ENCODE results near the gene INPP5B.

The INPP5B gene

GRCh38 chr1:37845786-37846185 is 101.1 kb downstream of the INPP5B start:
- in situ Hi-C loops (cut with HindIII; ENCODE audit: low sequenced_read_pairs), result loop anchor here (5.0 kb wide), 1 partner anchor 33 kb away; no protein-coding TSS in a partner anchor
- no peak for DNase-seq (ENCODE audit: low read depth)
- TF ChIP-seq CTCF (IDR thresholded peaks at IDR 0.05; ENCODE audit: low read depth, low read length, missing control alignments), result no peak
- H3K4me3 ChIP-seq (ENCODE audit: low read depth, low read length), result no peak overlapping the region

GRCh38 chr1:37845049-37845646 is 101.7 kb downstream of the INPP5B start:
- no peak for DNase-seq (ENCODE audit: low read depth)
- H3K4me3 ChIP-seq (ENCODE audit: low read depth, low read length), result no peak overlapping the region
- TF ChIP-seq CTCF (IDR thresholded peaks at IDR 0.05; ENCODE audit: low read depth, low read length, missing control alignments), result no peak
- in situ Hi-C loops (cut with HindIII; ENCODE audit: low sequenced_read_pairs), result loop anchor here (5.0 kb wide), 1 partner anchor 33 kb away; no protein-coding TSS in a partner anchor

GRCh38 chr1:37844536-37844935 is 102.3 kb downstream of the INPP5B start:
- H3K4me3 ChIP-seq (ENCODE audit: low read depth, low read length), result no peak overlapping the region
- TF ChIP-seq CTCF (IDR thresholded peaks at IDR 0.05; ENCODE audit: low read depth, low read length, missing control alignments), result no peak
- no peak for DNase-seq (ENCODE audit: low read depth)
- in situ Hi-C loops (cut with HindIII; ENCODE audit: low sequenced_read_pairs), result no loop called here

GRCh38 chr1:37841652-37842051 is 105.2 kb downstream of the INPP5B start:
- DNase-seq (ENCODE audit: low read depth), result no peak
- in situ Hi-C loops (cut with HindIII; ENCODE audit: low sequenced_read_pairs), result no loop called here
- no peak overlapping the region for H3K4me3 ChIP-seq (ENCODE audit: low read depth, low read length)
- no peak for TF ChIP-seq CTCF (IDR thresholded peaks at IDR 0.05; ENCODE audit: low read depth, low read length, missing control alignments)

- no peak for DNase-seq (ENCODE audit: low read depth)
- in situ Hi-C loops (cut with HindIII; ENCODE audit: low sequenced_read_pairs), result no loop called here
- H3K4me3 ChIP-seq (ENCODE audit: low read depth, low read length), result no peak overlapping the region
- TF ChIP-seq CTCF (IDR thresholded peaks at IDR 0.05; ENCODE audit: low read depth, low read length, missing control alignments), result no peak
Measured at GRCh38 chr1:37840711-37841110, 106.1 kb downstream of the INPP5B start.

GRCh38 chr1:37839676-37840075 is 107.2 kb downstream of the INPP5B start:
- DNase-seq (ENCODE audit: low read depth), result no peak
- in situ Hi-C loops (cut with HindIII; ENCODE audit: low sequenced_read_pairs), result no loop called here
- H3K4me3 ChIP-seq (ENCODE audit: low read depth, low read length), result no peak overlapping the region
- no peak for TF ChIP-seq CTCF (IDR thresholded peaks at IDR 0.05; ENCODE audit: low read depth, low read length, missing control alignments)
